ENCODE measurements around the gene RASGRP4.
"Not testable (repeated sequence)": the region's sequence is repeated elsewhere in the genome, so short reads cannot be mapped to it uniquely, and the experiment has no call there.

Gene RASGRP4

DNA sequence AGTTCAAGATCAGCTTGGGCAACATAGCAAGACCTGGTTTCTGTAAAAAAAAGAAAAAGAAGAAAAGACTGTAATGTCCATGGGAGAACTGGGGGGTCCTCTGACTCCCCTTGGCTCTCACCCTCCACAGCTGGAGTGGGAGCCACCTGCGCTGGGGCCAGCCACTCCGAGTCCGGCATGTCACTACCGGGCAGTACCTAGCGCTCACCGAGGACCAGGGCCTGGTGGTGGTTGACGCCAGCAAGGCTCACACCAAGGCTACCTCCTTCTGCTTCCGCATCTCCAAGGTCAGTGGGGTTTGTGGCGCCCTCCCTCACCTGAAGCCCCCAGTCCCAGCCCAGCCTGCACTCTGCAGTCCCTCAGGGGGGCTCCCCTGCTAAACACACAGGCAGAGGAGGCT is 22.2 kb upstream of the RASGRP4 start:
- DNase-seq (ENCODE audit: low spot score) = no peak

DNA sequence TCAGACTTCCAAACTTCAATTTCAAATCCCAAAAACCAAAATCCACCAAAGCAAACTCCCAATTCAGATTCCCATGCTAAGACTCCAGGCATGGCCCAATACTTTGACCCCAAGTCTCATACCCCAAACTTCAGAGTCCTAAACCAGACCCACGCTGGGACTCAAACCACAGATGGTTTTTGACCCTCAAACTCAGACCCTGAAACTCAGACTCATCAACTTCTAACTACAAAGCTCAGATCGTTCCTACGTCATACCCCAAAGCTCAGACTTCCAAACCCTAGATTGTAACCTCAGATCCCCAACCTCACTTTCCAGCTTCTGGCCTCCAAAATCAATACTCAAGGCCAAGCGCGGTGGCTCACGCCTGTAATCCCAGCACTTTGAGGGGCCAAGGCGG is 19.3 kb upstream of the RASGRP4 start:
- DNase-seq (ENCODE audit: low spot score) = no peak

DNA sequence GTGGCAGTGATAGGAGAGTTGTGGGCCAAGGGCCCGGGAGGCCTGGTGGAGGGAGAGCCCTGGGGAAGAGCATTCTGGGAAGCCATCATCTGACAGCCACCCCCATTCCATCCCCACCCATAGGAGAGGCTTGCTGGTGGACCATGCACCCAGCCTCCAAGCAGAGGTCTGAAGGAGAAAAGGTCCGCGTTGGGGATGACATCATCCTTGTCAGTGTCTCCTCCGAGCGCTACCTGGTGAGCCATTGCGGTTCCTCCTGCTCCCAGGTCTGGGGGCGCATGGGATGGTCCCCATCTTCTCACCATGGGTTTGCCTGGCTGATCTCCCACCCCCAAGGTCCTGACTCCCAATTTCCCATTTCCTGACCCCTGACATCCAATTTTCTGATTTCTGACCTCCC is 18.0 kb upstream of the RASGRP4 start:
- DNase-seq (ENCODE audit: low spot score) = no peak

DNA sequence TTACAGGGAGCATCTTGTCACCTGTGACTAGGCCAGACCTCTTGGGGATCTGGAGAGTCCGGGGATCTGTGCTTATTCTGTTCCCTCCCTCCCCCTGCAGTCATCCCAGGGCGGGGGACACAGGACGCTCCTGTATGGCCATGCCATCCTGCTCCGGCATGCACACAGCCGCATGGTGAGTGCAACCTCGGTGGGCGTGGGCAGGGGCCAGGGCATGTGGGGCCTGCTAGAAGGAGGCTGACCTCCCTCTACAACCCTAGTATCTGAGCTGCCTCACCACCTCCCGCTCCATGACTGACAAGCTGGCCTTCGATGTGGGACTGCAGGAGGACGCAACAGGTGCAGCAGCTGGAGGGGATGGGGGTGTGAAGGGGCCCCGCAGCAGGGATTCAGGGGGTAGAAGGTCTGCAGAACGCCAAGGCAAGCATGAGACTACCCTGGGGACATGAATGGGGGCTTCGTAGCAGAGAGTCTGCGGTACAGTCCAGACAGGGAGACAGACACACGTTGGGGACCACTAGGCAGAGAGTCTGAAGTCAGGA is 17.5 kb upstream of the RASGRP4 start:
- no peak for DNase-seq (ENCODE audit: low spot score)

DNA sequence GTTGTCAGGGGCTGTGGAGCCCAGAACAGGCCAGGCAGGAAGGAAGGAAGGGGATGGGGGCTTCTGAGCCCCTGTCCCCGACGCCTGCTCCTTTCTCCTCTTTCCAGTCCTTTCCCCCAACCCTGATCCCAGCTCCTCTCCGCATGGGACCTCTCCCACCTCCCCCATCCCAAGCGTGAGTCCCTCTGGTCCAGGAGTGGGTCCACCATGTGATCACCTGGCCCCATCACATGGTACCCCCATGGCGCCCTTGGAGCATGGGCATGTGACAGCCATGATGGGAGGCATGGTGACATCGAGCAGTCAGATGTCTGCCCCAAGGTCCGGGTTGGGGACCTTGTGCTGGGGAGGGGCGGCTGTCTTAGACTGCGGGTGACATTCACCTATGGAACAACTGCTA is 16.7 kb upstream of the RASGRP4 start:
- no peak for DNase-seq (ENCODE audit: low spot score)

DNA sequence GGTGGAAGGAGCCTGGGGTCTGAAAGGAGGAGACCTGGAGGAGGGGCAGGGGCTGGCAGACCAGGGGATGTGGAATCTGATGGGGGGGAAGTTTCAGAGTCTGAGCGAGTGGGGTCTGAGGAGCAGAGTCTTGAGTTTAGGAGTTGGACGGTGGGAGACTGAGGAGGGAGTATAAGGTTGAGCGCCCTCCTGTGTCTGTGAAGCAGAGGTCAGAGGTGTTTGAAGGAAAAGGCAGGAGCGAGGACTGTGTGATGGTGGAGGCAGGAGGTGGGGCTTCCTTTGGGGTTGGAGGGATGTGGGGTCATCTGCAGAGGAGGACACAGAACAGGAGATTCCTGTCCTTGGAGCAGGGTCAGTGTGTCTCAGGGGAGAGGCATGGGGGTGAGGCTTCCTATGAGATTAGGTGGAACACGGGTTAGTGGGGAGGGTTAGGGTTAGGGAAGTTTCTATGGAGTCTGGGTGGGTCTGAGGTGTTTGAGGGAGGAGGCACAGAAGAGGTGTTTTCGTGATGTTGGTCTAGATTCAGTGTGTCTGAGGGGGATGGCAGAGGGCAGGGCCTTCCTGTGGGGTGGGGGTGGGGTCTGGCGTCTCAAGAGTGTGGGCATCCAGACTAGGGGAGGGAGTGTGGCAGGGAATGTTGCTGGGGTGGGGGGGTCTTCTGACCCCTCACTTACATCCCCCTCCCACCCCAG is 15.8 kb upstream of the RASGRP4 start:
- DNase-seq (ENCODE audit: low spot score) = peak; percentile 20

DNA sequence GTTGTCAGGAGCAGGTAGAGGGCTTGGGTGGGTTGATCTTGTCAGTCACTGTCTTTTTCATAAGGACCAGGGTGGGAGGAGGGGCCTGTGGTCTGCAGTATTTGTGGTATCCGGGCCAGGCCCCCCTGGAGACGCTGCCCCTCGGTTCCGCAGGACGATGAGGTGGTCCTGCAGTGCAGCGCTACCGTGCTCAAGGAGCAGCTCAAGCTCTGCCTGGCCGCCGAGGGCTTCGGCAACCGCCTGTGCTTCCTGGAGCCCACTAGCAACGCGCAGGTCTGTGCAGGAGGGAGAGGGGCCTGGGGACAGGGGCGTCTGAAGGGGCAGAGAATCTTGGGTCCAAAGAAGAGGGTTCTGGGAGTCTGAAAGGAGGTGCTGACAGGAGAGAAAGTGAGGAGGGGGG is 14.6 kb upstream of the RASGRP4 start:
- DNase-seq (ENCODE audit: low spot score) = no peak

DNA sequence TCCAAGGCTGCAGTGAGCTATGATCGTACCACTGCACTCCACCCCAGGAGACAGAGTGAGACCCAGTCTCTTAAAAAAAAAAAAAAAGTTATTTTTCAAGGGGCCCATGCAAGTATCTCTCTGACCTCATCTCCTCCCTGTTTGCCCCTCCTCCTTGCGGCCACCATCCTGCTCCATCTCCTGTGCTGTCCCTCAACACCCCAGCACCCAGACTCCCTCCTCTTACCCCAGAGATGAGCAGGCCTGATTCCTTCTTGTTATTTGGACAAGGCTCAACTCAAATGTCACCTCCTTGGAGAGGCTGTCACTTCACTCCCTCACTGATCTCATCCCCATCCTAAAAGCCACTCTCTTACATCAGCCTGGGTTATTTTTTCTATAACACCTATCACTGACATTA is 11.9 kb upstream of the RASGRP4 start:
- DNase-seq (ENCODE audit: low spot score) = no peak

DNA sequence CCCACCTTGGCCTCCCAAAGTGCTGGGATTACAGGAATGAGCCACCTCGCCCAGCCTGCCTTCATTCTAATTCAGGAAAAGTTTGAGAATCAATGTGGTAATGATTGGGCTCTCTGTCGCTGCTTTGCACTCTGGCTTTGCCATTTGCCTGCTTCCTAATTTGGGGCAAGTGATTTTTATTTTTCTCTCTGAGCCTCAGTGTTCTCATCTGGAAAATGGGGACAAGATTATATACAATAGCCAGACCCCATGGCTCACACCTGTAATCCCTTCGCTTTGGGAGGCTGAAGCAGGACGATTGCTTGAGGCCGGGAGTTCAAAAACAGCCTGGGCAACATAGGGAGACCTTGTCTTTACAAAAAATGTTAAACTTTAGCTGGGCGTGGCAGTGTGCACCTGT is 11.3 kb upstream of the RASGRP4 start:
- DNase-seq (ENCODE audit: low spot score) = no peak

DNA sequence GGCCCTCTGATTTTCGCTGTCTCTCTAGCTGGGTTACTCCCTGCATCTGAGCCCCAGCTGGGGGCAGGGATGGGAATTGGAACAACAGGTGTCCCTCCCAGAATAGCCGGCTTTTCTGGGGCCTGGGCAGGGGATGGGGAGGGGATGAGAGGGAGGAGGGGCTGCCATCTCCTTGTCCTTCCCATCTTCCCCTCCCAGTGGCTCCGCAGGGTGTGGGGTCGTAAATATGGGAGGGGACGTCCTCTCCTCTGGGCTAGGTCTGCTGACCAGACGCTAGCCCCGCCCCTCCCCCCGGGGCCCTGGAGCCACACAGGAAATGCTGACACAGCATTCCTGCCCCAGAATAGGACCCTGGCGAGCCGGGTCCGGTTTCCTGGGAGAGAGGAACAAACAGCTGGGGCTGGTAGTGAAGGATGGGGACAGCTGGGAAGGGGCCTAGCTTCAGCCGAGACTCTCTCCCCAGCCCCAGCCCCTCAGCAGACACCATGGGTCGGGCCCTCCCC is 8.6 kb upstream of the RASGRP4 start:
- DNase-seq (ENCODE audit: low spot score) = no peak

DNA sequence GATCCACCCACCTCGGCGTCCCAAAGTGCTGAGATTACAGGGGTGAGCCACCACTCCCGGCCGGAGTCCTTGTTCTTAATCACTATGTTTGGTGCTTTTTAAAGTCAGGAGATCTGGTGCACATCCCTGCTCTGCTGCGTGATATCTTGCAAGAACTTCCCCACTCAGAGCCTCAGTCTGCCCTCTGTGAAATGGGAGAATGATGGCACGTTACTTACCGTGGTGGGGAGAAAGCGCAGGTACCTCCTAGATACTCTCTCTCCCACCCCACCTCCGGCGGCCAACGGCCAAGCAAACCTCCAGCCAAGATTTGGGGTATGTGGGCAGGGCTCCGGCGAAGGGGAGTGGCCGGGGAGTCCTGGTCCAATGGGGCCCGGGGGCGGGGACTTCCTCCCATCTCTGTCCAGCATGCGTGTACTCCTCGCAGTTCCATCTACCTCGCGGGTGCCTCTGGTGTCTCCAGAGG is 7.3 kb upstream of the RASGRP4 start, which contains the start of gene RYR1:
RYR1 (plus strand) TSS at position 424 of the 466 bp plus-strand sequence. CDS start 139 bp downstream, outside the sequence.
- no peak for DNase-seq (ENCODE audit: low spot score)

DNA sequence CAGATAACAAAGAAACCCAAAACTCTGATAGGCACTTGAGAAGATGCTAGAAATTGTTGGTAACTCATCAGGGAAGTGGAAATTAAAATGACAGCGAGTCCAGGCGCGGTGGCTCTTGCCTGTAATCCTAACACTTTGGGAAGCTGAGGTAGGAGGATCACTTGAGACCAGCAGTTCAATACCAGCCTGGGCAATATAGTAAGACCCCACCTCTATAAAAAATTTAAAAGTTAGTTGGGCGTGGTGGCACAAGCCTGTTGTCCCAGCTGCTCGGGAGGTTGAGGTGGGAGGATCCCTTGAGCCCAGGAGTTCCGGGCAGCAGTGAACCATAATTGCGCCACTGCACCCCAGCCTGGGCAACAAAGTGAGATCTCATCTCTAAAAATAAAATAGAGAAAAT is 4.9 kb upstream of the RASGRP4 start:
- no peak for DNase-seq (ENCODE audit: low spot score)

DNA sequence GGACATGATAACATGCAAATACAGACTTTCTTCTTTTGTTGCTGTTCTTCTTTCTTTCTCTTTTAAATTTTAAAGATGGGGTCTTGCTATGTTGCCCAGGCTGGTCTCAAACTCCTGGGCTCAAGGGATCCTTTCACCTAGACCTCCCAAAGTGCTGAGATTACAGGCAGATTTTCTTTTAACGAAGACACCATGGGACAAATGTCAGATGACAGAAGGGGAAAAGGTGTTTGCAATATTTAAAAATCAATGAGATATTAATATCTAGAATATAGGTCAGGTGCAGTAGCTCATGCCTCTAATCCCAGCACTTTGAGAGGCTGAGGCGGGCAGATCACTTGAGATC is 3.8 kb upstream of the RASGRP4 start:
- DNase-seq (ENCODE audit: low spot score) = no peak

DNA sequence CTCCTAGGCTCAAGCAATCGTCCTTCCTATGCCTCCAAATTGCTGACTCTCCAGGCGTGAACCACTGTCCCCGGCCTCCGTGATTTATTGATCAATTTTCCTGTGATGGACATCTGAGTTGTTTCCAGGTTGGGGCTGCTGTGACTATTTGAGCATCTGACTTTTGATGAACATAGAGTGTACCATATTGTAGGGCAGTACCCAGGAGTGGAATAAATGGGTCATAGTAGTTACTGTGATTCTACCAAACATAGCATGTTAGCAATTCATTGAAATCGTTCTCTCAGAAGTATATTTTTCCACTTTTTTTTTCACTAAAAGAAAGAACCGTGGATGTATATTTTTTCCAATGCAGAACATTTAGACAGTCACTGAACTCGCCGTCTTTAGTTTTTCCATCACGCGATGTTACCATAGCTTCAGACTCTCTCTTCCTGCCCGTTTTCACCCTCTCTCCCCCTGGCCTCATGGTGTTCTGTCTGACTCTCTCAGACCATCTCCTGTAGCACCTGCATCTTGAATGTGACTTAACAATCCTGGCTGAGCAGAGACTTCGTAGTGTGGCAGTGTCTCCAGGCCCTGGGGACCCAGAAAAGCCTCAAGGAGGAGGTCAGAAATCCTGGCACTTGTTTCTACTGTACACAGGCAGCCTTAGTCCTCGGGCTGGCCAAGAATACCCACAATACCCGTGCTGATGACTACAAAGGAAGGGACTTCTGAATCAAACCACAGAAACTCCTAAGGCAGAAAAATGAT is 3.2 kb upstream of the RASGRP4 start:
- DNase-seq (ENCODE audit: low spot score) = no peak

DNA sequence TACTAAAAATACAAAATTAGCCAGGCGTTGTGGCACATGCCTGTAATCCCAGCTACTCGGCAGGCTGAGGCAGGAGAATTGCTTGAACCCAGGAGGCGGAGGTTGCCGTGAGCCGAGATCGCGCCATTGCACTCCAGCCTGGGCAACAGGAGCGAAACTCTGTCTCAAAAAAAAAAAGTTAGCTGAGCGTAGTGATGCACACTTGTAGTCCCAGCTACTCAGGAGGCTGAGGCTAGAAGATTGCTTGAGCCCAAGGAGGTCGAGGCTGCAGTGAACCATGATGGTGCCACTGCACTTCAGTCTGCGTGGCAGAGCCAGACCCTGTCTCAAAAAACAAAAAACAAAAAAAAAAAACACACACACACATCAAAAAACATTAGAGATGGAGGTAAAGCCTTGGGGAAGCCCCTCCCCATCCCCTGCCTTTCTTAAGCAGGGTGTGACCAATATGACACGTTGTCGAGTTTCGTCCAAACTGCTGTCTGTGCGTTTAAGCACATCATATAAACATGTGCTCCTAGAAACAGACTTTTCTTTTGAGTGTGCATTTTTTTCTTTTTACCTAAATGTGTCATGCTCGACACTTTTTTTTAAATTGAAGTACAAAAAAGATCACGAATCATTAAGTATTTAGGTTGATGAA is 1.1 kb upstream of the RASGRP4 start:
- DNase-seq (ENCODE audit: low spot score) = not testable (repeated sequence)

DNA sequence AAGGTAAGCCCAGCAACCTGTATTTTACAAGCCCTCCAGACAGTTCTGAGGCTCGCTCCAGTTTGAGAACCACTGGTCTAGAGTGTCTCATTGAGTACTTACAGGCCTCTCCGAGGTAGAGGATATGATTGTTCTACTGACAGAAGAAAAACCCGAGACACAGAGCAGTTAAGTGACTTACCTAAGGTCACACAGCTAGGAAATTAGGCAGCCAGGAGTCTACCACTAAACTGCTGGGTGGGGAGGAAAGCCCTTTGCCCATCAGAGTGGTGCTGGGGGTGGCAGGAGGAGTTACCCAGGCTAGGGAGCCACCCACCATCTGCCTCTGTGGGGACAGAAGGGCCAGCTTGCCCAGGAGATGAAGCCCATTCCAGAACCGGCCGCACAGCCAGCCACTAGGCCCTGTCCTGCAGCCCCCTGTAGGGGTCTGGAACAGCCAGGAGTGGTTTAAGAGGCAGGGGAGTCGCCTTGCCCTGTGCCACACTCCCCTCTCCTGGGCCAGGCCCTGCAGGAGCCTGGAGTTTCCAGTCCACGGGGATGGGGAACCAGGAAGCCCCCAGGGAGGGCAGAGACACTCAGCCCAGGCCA is 703 bp downstream of the RASGRP4 start:
- DNase-seq (ENCODE audit: low spot score) = no peak

DNA sequence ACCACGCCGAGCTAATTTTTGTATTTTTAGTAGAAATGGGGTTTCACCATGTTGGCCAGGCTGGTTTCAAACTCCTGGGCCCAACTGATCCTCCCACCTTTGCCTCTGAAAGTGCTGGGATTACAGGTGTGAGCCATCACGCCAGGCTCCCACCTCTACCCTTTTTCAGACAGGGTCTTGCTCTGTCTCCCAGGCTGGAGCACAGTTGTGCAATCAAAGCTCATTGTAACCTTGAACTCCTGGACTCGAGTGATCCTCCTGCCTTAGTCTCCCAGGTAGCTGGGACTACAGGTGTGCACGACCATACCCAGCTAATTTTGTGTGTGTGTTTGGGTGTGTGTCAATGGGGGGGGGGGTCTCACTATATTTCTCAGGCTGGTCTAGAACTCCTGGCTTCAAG is 1.7 kb downstream of the RASGRP4 start:
- no peak for DNase-seq (ENCODE audit: low spot score)

DNA sequence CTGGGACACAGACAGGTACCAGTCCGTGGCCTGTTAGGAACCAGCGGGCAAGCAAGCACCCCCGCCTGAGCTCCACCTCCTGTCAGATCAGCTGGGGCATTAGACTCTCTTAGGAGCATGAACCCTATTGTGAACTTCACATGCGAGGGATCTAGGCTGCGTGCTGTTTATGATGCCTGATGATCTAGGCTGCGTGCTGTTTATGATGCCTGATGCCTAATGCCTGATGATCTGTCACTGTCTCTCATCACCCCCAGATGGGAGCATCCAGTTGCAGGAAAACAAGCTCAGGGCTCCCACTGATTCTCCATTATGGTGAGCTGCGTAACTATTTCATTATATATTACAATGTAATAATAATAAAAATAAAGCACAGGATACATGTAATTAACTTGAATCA is 3.6 kb downstream of the RASGRP4 start:
- DNase-seq (ENCODE audit: low spot score) = no peak

DNA sequence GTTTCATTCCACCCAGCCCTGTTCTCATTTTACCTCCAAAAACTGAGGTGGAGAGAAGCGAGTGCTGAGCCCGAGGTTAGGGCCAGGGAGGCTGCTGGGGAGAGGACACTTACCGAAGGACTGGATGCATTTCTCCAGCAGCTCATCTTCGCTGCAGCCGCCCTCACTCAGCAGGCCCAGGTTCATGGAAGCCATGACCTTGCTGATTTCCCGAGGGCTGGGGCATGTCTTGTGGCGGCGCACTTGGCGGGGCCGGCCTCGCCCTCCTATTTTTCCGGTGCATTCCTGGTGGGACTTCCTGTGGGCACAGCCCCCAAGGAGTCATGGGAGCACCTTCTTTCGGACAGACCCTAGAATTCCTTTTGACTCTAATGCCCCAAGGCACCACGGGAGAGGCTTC is 4.2 kb downstream of the RASGRP4 start:
- no peak for DNase-seq (ENCODE audit: low spot score)

DNA sequence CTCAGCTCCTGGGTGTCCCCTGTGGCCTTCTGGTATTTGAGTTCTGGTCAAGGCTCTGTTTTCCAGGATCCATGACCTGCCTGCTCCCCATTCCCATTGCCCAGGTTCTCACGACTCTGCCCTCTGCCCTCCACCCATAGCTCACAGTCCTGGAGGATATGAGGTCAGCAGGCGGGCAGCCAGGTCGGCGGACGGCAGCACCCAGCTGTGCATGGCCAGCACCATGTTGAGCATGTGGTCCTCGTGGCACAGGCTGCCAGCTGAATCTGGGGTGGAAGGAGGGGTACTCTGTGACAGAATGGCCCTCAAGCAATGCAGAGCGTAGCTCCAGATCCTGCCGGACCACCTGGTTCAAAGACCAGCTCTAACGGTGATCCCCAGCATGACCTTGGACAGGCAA is 5.1 kb downstream of the RASGRP4 start:
- DNase-seq (ENCODE audit: low spot score) = no peak

DNA sequence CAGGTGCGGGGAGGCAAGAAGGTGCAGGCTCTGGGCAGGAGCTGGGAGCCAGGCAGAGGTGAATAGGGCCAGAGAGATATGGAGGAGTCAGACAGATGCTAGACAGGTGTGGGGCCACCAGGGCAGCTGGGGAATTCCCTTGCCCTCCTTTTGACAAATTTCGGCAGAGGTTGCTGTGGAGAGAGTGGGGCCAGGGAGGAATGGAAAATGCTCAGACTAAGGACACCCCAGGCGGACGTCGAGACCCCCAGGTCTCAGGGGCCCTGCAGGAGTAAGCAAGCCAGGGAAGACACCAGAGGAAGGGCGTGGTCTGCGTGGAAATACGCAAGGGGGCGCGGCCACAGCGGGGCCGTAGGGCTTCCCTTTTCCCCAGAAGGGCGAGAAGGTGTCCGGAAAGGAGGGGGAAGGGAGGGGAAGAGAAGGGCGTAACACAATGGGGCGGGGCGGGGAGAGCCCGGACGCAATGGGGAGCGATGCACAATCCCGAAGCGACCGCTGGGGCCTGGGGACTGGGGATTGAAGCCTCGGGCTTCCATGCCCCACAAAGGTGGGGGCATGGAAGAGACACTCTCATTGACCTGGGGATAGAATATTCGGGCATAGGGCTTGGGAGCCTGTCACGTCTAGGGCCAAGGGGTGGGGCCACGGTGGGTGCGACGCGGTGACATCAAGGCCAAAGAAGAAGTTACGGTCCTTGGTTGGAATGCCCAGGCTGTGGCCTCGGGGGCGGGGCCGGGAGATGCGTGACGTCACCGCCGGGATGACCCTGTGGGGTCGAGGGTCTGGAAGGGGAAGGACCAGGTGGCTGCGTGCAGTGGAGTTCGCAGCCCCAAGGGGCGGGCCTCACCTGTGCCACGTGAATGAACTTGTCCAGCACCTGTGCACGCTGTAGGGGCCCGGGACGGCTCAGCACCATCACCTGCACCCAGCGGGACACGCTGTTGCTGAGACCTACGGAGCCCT is 8.2 kb downstream of the RASGRP4 start:
- no peak for DNase-seq (ENCODE audit: low spot score)

All from SK-N-DZ (cell line).